PFSK-1 (cell line): ENCODE results near the gene PALD1.

ENCODE experiments used
- FOXP2 ChIP-seq: optimal IDR thresholded peaks from 2 replicates; pipeline ENCODE3; 2011; ENCODE audit warnings: borderline replicate concordance, control low read depth, inconsistent platforms; ENCODE audit not compliant: insufficient read depth; ENCODE audit errors: extremely low read length, extremely low read depth
- POLR2AphosphoS5 ChIP-seq: IDR thresholded peaks from 2 replicates; pipeline ENCODE4 v1.6.1; 2012; ENCODE audit warnings: low read depth, mild to moderate bottlenecking, control low read depth, low read length, moderate library complexity
- SIN3A ChIP-seq: IDR thresholded peaks from 2 replicates; pipeline ENCODE4 v1.6.1; 2012; ENCODE audit warnings: mild to moderate bottlenecking, low read length, moderate library complexity, borderline replicate concordance; ENCODE audit not compliant: insufficient read depth
- TAF1 ChIP-seq: IDR thresholded peaks from 2 replicates; pipeline ENCODE4 v1.6.1; 2012; ENCODE audit warnings: low read length, control low read depth, borderline replicate concordance; ENCODE audit not compliant: insufficient read depth
- TF ChIP-seq, protein P1 (sequence below), 2 experiments: IDR thresholded peaks; 2 replicates each; pipeline versions ENCODE4 v1.6.1 to v1.8.0; 2011 to 2012; ENCODE audit warnings: low read depth in 2 of 2, low read length in 2 of 2, control low read depth in 1 of 2, inconsistent platforms in 1 of 2, mild to moderate bottlenecking in 1 of 2, moderate library complexity in 1 of 2; ENCODE audit not compliant: insufficient read depth in 1 of 2

DNA sequence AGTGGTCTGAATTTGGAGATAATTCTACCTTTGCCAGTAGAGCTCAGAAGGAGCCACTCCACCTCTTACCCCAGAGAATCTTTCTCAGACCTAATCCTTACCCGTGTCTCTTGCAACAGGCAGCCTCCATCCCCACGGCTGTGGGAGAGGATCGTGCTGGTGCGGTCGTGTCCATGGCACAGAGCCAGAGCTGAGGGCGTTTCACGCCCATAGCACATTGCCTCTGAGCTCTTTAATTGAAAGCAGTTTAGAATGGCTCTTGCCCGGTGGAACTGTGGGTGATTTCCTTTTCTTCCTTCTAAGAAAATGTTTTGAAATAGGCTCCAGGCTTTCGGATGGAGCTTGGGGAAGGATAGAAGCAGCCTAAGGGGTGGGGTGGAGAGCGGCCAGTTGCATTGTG lies 82.5 kb downstream of the PALD1 start:
- TF ChIP-seq POLR2AphosphoS5, result no peak
- TF ChIP-seq, protein P1, sequence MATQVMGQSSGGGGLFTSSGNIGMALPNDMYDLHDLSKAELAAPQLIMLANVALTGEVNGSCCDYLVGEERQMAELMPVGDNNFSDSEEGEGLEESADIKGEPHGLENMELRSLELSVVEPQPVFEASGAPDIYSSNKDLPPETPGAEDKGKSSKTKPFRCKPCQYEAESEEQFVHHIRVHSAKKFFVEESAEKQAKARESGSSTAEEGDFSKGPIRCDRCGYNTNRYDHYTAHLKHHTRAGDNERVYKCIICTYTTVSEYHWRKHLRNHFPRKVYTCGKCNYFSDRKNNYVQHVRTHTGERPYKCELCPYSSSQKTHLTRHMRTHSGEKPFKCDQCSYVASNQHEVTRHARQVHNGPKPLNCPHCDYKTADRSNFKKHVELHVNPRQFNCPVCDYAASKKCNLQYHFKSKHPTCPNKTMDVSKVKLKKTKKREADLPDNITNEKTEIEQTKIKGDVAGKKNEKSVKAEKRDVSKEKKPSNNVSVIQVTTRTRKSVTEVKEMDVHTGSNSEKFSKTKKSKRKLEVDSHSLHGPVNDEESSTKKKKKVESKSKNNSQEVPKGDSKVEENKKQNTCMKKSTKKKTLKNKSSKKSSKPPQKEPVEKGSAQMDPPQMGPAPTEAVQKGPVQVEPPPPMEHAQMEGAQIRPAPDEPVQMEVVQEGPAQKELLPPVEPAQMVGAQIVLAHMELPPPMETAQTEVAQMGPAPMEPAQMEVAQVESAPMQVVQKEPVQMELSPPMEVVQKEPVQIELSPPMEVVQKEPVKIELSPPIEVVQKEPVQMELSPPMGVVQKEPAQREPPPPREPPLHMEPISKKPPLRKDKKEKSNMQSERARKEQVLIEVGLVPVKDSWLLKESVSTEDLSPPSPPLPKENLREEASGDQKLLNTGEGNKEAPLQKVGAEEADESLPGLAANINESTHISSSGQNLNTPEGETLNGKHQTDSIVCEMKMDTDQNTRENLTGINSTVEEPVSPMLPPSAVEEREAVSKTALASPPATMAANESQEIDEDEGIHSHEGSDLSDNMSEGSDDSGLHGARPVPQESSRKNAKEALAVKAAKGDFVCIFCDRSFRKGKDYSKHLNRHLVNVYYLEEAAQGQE (IDR thresholded peaks at IDR 0.05; ENCODE audit: insufficient read depth in 1 of 2, low read depth in 2 of 2, low read length in 2 of 2), result no peak
- TF ChIP-seq TAF1, result no peak
- TF ChIP-seq SIN3A, result no peak
- TF ChIP-seq FOXP2, result no peak
